ENCODE data around the gene MUC6.

MUC6 gene, protein sequence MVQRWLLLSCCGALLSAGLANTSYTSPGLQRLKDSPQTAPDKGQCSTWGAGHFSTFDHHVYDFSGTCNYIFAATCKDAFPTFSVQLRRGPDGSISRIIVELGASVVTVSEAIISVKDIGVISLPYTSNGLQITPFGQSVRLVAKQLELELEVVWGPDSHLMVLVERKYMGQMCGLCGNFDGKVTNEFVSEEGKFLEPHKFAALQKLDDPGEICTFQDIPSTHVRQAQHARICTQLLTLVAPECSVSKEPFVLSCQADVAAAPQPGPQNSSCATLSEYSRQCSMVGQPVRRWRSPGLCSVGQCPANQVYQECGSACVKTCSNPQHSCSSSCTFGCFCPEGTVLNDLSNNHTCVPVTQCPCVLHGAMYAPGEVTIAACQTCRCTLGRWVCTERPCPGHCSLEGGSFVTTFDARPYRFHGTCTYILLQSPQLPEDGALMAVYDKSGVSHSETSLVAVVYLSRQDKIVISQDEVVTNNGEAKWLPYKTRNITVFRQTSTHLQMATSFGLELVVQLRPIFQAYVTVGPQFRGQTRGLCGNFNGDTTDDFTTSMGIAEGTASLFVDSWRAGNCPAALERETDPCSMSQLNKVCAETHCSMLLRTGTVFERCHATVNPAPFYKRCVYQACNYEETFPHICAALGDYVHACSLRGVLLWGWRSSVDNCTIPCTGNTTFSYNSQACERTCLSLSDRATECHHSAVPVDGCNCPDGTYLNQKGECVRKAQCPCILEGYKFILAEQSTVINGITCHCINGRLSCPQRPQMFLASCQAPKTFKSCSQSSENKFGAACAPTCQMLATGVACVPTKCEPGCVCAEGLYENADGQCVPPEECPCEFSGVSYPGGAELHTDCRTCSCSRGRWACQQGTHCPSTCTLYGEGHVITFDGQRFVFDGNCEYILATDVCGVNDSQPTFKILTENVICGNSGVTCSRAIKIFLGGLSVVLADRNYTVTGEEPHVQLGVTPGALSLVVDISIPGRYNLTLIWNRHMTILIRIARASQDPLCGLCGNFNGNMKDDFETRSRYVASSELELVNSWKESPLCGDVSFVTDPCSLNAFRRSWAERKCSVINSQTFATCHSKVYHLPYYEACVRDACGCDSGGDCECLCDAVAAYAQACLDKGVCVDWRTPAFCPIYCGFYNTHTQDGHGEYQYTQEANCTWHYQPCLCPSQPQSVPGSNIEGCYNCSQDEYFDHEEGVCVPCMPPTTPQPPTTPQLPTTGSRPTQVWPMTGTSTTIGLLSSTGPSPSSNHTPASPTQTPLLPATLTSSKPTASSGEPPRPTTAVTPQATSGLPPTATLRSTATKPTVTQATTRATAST (N-terminal part only)

DNA sequence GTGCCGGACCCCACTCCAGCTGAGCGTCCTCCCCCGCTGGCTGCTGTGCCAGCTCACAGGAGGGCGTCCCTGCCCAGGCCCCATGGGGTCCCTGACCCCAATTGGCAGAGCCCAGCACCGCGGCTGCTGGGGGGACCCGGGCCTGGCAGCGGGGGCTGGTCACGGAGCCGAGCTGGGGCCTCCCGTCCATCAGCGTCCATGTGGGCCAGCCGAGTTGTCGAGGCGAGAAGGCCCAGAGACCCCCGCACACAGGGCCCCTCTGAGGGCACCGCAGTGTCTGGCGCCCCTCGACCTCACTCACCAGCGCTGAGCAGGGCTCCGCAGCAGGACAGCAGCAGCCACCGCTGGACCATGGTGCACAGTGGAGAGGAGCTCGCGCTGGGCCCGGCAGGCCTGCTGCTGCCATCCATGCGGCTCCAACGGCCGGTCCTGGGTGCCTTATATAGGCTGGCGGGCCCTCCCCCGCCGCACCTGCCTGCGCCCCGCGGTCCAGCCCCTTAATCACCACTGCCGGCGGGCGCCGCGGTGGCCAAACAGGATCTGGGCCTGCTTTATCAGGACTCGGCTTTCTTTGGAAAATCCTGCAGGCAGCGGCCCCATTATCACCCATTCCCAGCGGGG, at the start of gene MUC6:
Gene MUC6, minus strand, starts transcription at position 416 of the 621 bp plus-strand sequence. Its CDS starts 63 bp downstream, at position 353.
- TF ChIP-seq, protein P1, sequence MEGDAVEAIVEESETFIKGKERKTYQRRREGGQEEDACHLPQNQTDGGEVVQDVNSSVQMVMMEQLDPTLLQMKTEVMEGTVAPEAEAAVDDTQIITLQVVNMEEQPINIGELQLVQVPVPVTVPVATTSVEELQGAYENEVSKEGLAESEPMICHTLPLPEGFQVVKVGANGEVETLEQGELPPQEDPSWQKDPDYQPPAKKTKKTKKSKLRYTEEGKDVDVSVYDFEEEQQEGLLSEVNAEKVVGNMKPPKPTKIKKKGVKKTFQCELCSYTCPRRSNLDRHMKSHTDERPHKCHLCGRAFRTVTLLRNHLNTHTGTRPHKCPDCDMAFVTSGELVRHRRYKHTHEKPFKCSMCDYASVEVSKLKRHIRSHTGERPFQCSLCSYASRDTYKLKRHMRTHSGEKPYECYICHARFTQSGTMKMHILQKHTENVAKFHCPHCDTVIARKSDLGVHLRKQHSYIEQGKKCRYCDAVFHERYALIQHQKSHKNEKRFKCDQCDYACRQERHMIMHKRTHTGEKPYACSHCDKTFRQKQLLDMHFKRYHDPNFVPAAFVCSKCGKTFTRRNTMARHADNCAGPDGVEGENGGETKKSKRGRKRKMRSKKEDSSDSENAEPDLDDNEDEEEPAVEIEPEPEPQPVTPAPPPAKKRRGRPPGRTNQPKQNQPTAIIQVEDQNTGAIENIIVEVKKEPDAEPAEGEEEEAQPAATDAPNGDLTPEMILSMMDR (conservative IDR thresholded peaks at IDR 0.05; ENCODE audit: low read depth, low read length): no peak
- Histone ChIP-seq H4K20me1 (ENCODE audit: insufficient read depth) (no peaks in the 10 kb centered on the region), H3K27ac (no peak within 1 kb of the TSS), H2AFZ (ENCODE audit: low read depth) (no peak within 1 kb of the TSS), H3K36me3 (ENCODE audit: insufficient read depth) (no peaks in the 10 kb centered on the region), H3K4me1 (ENCODE audit: low read depth, poor library complexity, severe bottlenecking) (no peaks in the 10 kb centered on the region), H3K79me2 (ENCODE audit: insufficient read depth, low read depth) (no peaks in the 10 kb centered on the region), H3K4me2 (no peak within 1 kb of the TSS), H3K27me3 (ENCODE audit: insufficient read depth, low read depth) (peaks cover 67% of the 10 kb centered on the region), H3K4me3 (IDR thresholded peaks at IDR 0.05; ENCODE audit: insufficient read depth, low read depth, low read length) (no peak within 1 kb of the TSS), H3K9ac (no peak within 1 kb of the TSS)

DNA sequence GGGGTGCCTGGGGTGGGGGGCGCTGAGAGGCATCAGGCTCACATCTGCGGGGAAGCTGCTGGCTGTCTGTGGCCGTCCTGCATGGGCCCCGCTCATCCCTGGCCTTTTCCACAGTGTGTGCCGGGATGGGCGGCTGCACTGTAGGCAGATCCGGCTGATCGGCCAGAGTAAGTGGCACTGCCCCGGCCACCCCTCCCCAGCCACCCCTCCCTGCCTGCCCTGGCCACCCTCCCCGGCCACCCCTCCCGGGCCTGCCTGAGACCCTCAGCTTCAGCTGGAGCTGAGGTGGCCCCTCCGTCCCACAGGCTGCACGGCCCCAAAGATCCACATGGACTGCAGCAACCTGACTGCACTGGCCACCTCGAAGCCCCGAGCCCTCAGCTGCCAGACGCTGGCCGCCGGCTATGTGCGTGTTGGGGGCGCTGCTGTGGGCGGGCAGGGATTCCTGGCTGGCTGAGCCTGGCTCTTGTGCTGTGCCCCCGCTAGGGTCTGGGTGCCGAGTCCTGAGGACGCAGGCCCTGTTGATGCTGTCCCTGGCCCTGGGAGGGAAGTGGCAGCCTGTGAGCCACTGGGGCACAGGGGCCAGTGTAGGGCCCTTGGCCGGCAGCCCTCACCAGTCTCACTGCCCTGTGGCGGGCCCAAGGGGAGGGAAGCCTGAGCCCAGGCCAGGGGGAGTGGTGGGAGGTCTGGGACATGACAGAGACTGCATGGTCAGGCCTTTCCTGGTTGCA, 49.1 kb upstream of the MUC6 start:
- no peak overlapping the region for H3K9ac ChIP-seq
- no peak overlapping the region for H3K4me3 ChIP-seq (IDR thresholded peaks at IDR 0.05; ENCODE audit: insufficient read depth, low read depth, low read length)
- H3K4me1 ChIP-seq (ENCODE audit: low read depth, poor library complexity, severe bottlenecking): no peaks in the 10 kb centered on the region
- H2AFZ ChIP-seq (ENCODE audit: low read depth): no peak overlapping the region
- no peak overlapping the region for H3K4me2 ChIP-seq
- H3K27me3 ChIP-seq (ENCODE audit: insufficient read depth, low read depth): peaks cover 40% of the 10 kb centered on the region
- H3K27ac ChIP-seq: no peak overlapping the region
- TF ChIP-seq, protein P1 (conservative IDR thresholded peaks at IDR 0.05; ENCODE audit: low read depth, low read length): no peak
- no peaks in the 10 kb centered on the region for H3K79me2 ChIP-seq (ENCODE audit: insufficient read depth, low read depth)
- no peaks in the 10 kb centered on the region for H3K36me3 ChIP-seq (ENCODE audit: insufficient read depth)
- no peaks in the 10 kb centered on the region for H4K20me1 ChIP-seq (ENCODE audit: insufficient read depth)

DNA sequence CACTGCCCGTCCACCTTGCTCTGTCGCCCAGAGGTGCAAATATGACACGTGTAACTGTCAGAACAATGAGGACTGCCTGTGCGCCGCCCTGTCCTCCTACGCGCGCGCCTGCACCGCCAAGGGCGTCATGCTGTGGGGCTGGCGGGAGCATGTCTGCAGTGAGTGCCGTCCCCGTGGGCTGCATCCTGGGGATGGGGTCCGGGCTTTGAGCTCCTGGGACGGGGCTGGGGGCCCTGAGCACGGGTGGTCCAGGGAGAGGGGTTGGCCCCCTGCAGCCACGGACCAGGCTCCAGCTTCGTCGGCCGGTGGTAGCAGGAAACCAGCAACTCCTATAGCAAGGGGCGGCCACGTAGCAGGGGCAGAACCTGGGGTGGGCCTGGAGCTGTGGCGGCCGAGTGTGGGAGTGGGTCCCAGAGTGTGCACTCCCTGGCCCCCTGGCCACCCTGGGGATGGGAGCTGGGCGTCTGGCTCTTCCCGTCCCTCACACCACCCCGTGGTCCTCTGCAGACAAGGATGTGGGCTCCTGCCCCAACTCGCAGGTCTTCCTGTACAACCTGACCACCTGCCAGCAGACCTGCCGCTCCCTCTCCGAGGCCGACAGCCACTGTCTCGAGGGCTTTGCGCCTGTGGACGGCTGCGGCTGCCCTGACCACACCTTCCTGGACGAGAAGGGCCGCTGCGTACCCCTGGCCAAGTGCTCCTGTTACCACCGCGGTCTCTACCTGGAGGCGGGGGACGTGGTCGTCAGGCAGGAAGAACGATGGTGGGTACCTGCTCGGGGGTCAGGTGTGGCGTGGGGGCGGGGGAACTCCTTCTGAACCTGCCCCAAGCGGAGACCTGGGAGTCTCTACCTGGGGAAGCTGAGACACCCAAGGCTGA, 48.3 kb upstream of the MUC6 start:
- peaks cover 40% of the 10 kb centered on the region for H3K27me3 ChIP-seq (ENCODE audit: insufficient read depth, low read depth)
- no peak overlapping the region for H3K4me2 ChIP-seq
- TF ChIP-seq, protein P1 (conservative IDR thresholded peaks at IDR 0.05; ENCODE audit: low read depth, low read length): no peak
- H3K27ac ChIP-seq: no peak overlapping the region
- H3K4me1 ChIP-seq (ENCODE audit: low read depth, poor library complexity, severe bottlenecking): no peaks in the 10 kb centered on the region
- no peak overlapping the region for H3K4me3 ChIP-seq (IDR thresholded peaks at IDR 0.05; ENCODE audit: insufficient read depth, low read depth, low read length)
- no peaks in the 10 kb centered on the region for H3K79me2 ChIP-seq (ENCODE audit: insufficient read depth, low read depth)
- no peak overlapping the region for H2AFZ ChIP-seq (ENCODE audit: low read depth)
- H3K36me3 ChIP-seq (ENCODE audit: insufficient read depth): no peaks in the 10 kb centered on the region
- H3K9ac ChIP-seq: no peak overlapping the region
- H4K20me1 ChIP-seq (ENCODE audit: insufficient read depth): no peaks in the 10 kb centered on the region
